Gastroesophageal sphincter (tissue), 4 donors: ENCODE measurements around the gene MEX3A. TPM values are rescaled to one million over a fixed set of nuclear protein-coding genes. Genes with fewer than 3 reads are reported as not detected.

Experiments used
- ATAC-seq: fragments of 150-250 bp; one replicate; pipeline ENCODE4 v1.9.1; 2016; ENCODE audit warnings: mild to moderate bottlenecking, moderate library complexity
- H3K27ac ChIP-seq, 4 donors: fragments of 200-600 bp; sonication (generic) in 3 of 4; 1 replicate in 3 of 4; 2 replicates in 1 of 4; pipeline ENCODE4 v1.5.1; 2016 to 2019
- H3K27me3 ChIP-seq: fragments of 200-600 bp; sonication (generic); one replicate; pipeline ENCODE4 v1.5.1; 2019
- H3K36me3 ChIP-seq, 2 donors: fragments of 200-600 bp; sonication (generic); one replicate each; pipeline ENCODE4 v1.5.1; 2019; ENCODE audit warnings: control low read depth in 1 of 2
- H3K4me1 ChIP-seq, 3 donors: fragments of 200-600 bp; sonication (generic); 1 replicate in 2 of 3; 2 replicates in 1 of 3; pipeline ENCODE4 v1.5.1; 2016 to 2019; ENCODE audit warnings: control low read depth in 2 of 3
- H3K4me3 ChIP-seq, 2 donors: fragments of 200-600 bp; sonication (generic); one replicate each; pipeline ENCODE4 v1.5.1; 2019; ENCODE audit warnings: mild to moderate bottlenecking in 1 of 2, moderate library complexity in 1 of 2
- H3K9me3 ChIP-seq, 3 donors: fragments of 200-600 bp; sonication (generic); one replicate each; pipeline ENCODE4 v1.5.1; 2017 to 2019; ENCODE audit warnings: control low read depth in 2 of 3
- CTCF ChIP-seq, 4 experiments: fragments of 200-600 bp in 2 of 4; fragments of 450-650 bp in 2 of 4; sonication (generic) in 1 of 4; IDR thresholded peaks; one replicate each; pipeline ENCODE4 v1.5.1; 2017 to 2019; ENCODE audit warnings: antibody characterized with exemption in 4 of 4, mild to moderate bottlenecking in 2 of 4, moderate library complexity in 2 of 4
- EP300 ChIP-seq: sonication (generic); formaldehyde crosslinking; IDR thresholded peaks from one replicate; pipeline ENCODE4 v1.6.1; 2017; ENCODE audit warnings: antibody characterized with exemption, mild to moderate bottlenecking
- POLR2A ChIP-seq, 2 donors: fragments of 450-650 bp; IDR thresholded peaks; one replicate each; pipeline ENCODE4 v1.6.1; 2017; ENCODE audit warnings: antibody characterized with exemption in 2 of 2, mild to moderate bottlenecking in 2 of 2, moderate library complexity in 1 of 2
- POLR2AphosphoS5 ChIP-seq: sonication (generic); formaldehyde crosslinking; IDR thresholded peaks from one replicate; pipeline ENCODE4 v1.6.1; 2017; ENCODE audit warnings: antibody characterized with exemption
- WGBS, 2 donors: methylation state at CpG; one replicate each; pipeline ENCODE4 v1.1.5; 2018; ENCODE audit warnings: low coverage in 1 of 2; 5-methylcytosine and 5-hydroxymethylcytosine counted together
- total RNA-seq, 4 donors: library from RNA; depleted of rRNA; stranded (reverse); fragments of >200 nt; gene quantifications; one replicate each; pipeline ENCODE4 v1.1.0, GENCODE V29; 2016

Gene MEX3A
- total RNA-seq, 4 donors from 2014 or later: under 0.01 to 0.78 (median 0.52) TPM

- Histone ChIP-seq H3K36me3 (peaks cover 0 to 2% of the 10 kb centered on the region in 2 donors), H3K27ac (peak overlapping the region in 2 of 4 donors; percentile 26 to 88), H3K9me3 (no peaks in the 10 kb centered on the region), H3K4me1 (peaks cover 2 to 64% (median 43%) of the 10 kb centered on the region in 3 donors), H3K4me3 (no peak overlapping the region), H3K27me3 (no peaks in the 10 kb centered on the region)
- TF ChIP-seq POLR2A (IDR thresholded peaks at IDR 0.05) (no peak), CTCF (IDR thresholded peaks at IDR 0.05) (no peak), EP300 (no peak)
- no CpG with 5 or more reads among the region's 2 CpGs for WGBS, 2 donors
- ATAC-seq: no peak
Observed at GRCh38 chr1:156098784-156099183, 16.5 kb upstream of the MEX3A start.

- H3K9me3 ChIP-seq: no peaks in the 10 kb centered on the region
- TF ChIP-seq CTCF (IDR thresholded peaks at IDR 0.05) (no peak), EP300 (no peak), POLR2AphosphoS5 (no peak), POLR2A (IDR thresholded peaks at IDR 0.05) (no peak)
- no peaks in the 10 kb centered on the region for H3K27me3 ChIP-seq
- peak overlapping the region in 3 of 4 donors; percentile 81 to 88 (median 81) for H3K27ac ChIP-seq
- H3K4me1 ChIP-seq: peaks cover 0 to 52% (median 31%) of the 10 kb centered on the region in 3 donors
- no peak overlapping the region for H3K4me3 ChIP-seq
- H3K36me3 ChIP-seq: peaks cover 0 to 3% of the 10 kb centered on the region in 2 donors
- 82 to 83% methylated on average over 4 to 7 of the region's 9 CpGs for whole genome bisulfite sequencing, 2 donors
- no peak for ATAC-seq
Observed at GRCh38 chr1:156097499-156098178, 15.4 kb upstream of the MEX3A start.

- Histone ChIP-seq H3K4me3 (no peak overlapping the region), H3K4me1 (peaks cover 0 to 44% (median 23%) of the 10 kb centered on the region in 3 donors)
- 30 to 43% methylated on average over 3 to 4 of the region's 14 CpGs for WGBS, 2 donors
Observed at GRCh38 chr1:156096640-156097391, 14.6 kb upstream of the MEX3A start.

GRCh38 chr1:156095906-156096508, 13.7 kb upstream of the MEX3A start:
- TF ChIP-seq CTCF (IDR thresholded peaks at IDR 0.05): no peak
- no peak for TF ChIP-seq POLR2AphosphoS5
- no peak for TF ChIP-seq POLR2A (IDR thresholded peaks at IDR 0.05)
- no peaks in the 10 kb centered on the region for H3K27me3 ChIP-seq
- peak; percentile 7 for ATAC-seq
- no peaks in the 10 kb centered on the region for H3K9me3 ChIP-seq
- 56 to 60% methylated on average over 1 to 3 of the region's 3 CpGs for WGBS, 2 donors
- H3K36me3 ChIP-seq: peaks cover 0 to 3% of the 10 kb centered on the region in 2 donors
- H3K4me3 ChIP-seq: no peak overlapping the region
- H3K4me1 ChIP-seq: peaks cover 0 to 36% (median 18%) of the 10 kb centered on the region in 3 donors
- H3K27ac ChIP-seq: peak overlapping the region in 3 of 4 donors; percentile 81 to 88 (median 81)

More at GRCh38 chr1:156096640-156097391, 14.6 kb upstream of the MEX3A start:
- H3K36me3 ChIP-seq: peaks cover 0 to 3% of the 10 kb centered on the region in 2 donors
- no peaks in the 10 kb centered on the region for H3K9me3 ChIP-seq
- no peaks in the 10 kb centered on the region for H3K27me3 ChIP-seq
- TF ChIP-seq POLR2A (IDR thresholded peaks at IDR 0.05) (no peak), POLR2AphosphoS5 (peak; percentile 51), CTCF (IDR thresholded peaks at IDR 0.05) (peak in 3 of 4 experiments; percentile 98)
- peak; percentile 94 for ATAC-seq
- H3K27ac ChIP-seq: peak overlapping the region; percentile 52 to 88 (median 81)
